Lung (tissue), 12 donors: ENCODE measurements around the gene PRKD2. TPM values are rescaled to one million over a fixed set of nuclear protein-coding genes. Genes with fewer than 3 reads are reported as not detected.

Experiments used
- ATAC-seq: fragments of 200-7000 bp; cut with Tn5 transposase; one replicate; pipeline ENCODE4 v1.9.1; 2020; ENCODE audit warnings: moderate number of reproducible peaks; ENCODE audit not compliant: insufficient read depth, low FRiP score
- DNase-seq, 3 donors: peaks; one replicate each; pipeline ENCODE4 v3.0.0-alpha.2; 2013 to 2017
- H3K27ac ChIP-seq, 2 donors: one replicate each; pipeline ENCODE4 v1.5.1; 2013; ENCODE audit warnings: mild to moderate bottlenecking in 2 of 2, moderate library complexity in 2 of 2, control low read depth in 1 of 2, inconsistent platforms in 1 of 2, low read depth in 1 of 2, low read length in 1 of 2
- H3K27me3 ChIP-seq, 3 donors: one replicate each; pipeline ENCODE4 v1.5.1; 2013; ENCODE audit warnings: low read length in 2 of 3; ENCODE audit not compliant: control insufficient read depth in 3 of 3, insufficient read depth in 3 of 3
- H3K36me3 ChIP-seq, 4 donors: one replicate each; pipeline ENCODE4 v1.5.1; 2013; ENCODE audit warnings: low read length in 4 of 4, mild to moderate bottlenecking in 1 of 4, moderate library complexity in 1 of 4; ENCODE audit not compliant: control insufficient read depth in 4 of 4, insufficient read depth in 4 of 4
- H3K4me1 ChIP-seq, 5 donors: one replicate each; pipeline ENCODE4 v1.5.1; 2013; ENCODE audit warnings: low read length in 5 of 5, mild to moderate bottlenecking in 2 of 5, moderate library complexity in 1 of 5; ENCODE audit not compliant: control insufficient read depth in 5 of 5, insufficient read depth in 5 of 5
- H3K4me3 ChIP-seq: one replicate; pipeline ENCODE4 v1.5.1; 2013; ENCODE audit warnings: mild to moderate bottlenecking, control low read depth, moderate library complexity
- H3K9ac ChIP-seq, 2 donors: one replicate each; pipeline ENCODE4 v1.5.1; 2013; ENCODE audit warnings: low read length in 2 of 2, control low read depth in 1 of 2; ENCODE audit not compliant: insufficient read depth in 1 of 2
- H3K9me3 ChIP-seq, 4 donors: one replicate each; pipeline ENCODE4 v1.5.1; 2013; ENCODE audit warnings: low read length in 3 of 4, mild to moderate bottlenecking in 1 of 4, moderate library complexity in 1 of 4; ENCODE audit not compliant: control insufficient read depth in 4 of 4, insufficient read depth in 3 of 4
- WGBS, 2 donors: extraction: QIAGEN DNeasy Blood & Tissue Kit; methylation state at CpG; one replicate each; pipeline ENCODE4 v1.1.7; 2013; 5-methylcytosine and 5-hydroxymethylcytosine counted together
- polyA plus RNA-seq, 2 donors: library from polyadenylated mRNA; stranded (reverse); fragments of 200-250 nt; gene quantifications; one replicate each; pipeline ENCODE4 v1.2.1, GENCODE V29; 2013
- total RNA-seq, 2 donors: library from RNA; depleted of rRNA in 1 of 2; stranded (reverse); fragments of >200 nt in 1 of 2; gene quantifications; one replicate each; pipeline ENCODE4 v1.2.1, GENCODE V29; 2014 to 2021
- TF ChIP-seq, protein P1 (sequence below): IDR thresholded peaks from 2 replicates; pipeline ENCODE4 v1.5.1; 2012; ENCODE audit warnings: mild to moderate bottlenecking; ENCODE audit errors: control extremely low read depth, extremely low read depth
- donor health status: control.
- donor health status: control.
- donor health status: Bipolar disorder and iron deficiency.
- donor health status: healthy.
- donor health status: DM: yes; HTN: yes; CAD: no.

The PRKD2 gene
- total and polyA plus RNA-seq, 4 donors = 35.5 to 56.2 (median 45.1) TPM

DNA sequence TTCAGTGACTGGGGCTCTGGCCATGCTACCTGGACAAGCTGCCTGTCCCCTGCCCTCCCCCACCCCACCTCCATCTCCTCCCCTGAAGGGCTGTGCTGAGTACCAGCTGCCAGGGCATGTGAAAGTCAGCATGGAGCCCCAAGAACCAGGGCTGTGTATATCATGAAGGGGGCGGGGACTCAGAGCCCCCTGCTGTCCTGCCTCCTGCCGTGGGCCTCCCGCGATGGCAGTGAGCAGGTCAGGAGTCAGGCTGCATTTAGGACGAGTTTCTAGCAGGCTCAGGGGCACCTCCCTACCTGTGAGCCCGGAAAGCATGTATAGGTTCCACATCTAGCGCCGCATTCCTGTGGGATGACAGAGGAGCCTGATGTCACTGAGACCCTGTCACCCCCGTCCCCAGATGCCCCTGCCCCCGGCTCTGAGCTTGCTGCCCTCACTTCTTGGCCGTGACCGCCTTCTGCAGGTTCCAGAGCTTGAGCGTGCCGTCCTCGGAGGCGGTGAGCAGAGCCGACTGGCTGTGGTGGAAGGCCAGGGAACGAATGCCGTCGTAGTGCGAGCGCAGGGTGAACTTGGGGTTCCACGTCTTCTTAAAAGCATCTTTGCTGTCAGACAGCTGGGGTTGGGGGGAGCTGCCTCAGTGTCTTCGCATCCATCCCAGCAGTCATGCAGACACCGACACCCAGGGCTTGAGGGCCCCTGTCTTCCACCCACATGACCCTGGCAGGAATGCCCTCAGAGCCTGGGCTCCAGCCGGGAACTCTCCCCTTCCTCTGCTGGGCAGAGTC is 8.3 kb upstream of the PRKD2 start:
- H3K4me3 ChIP-seq = no peak overlapping the region
- no peaks in the 10 kb centered on the region for H3K27me3 ChIP-seq
- TF ChIP-seq, protein P1, sequence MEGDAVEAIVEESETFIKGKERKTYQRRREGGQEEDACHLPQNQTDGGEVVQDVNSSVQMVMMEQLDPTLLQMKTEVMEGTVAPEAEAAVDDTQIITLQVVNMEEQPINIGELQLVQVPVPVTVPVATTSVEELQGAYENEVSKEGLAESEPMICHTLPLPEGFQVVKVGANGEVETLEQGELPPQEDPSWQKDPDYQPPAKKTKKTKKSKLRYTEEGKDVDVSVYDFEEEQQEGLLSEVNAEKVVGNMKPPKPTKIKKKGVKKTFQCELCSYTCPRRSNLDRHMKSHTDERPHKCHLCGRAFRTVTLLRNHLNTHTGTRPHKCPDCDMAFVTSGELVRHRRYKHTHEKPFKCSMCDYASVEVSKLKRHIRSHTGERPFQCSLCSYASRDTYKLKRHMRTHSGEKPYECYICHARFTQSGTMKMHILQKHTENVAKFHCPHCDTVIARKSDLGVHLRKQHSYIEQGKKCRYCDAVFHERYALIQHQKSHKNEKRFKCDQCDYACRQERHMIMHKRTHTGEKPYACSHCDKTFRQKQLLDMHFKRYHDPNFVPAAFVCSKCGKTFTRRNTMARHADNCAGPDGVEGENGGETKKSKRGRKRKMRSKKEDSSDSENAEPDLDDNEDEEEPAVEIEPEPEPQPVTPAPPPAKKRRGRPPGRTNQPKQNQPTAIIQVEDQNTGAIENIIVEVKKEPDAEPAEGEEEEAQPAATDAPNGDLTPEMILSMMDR = no peak
- no peaks in the 10 kb centered on the region for H3K9me3 ChIP-seq
- H3K4me1 ChIP-seq = peaks cover 0 to 6% (median 0%) of the 10 kb centered on the region in 5 donors
- H3K9ac ChIP-seq = no peak overlapping the region
- peaks cover 11 to 86% (median 57%) of the 10 kb centered on the region in 4 donors for H3K36me3 ChIP-seq
- ATAC-seq (no peak), DNase-seq (no peak)
- no peak overlapping the region for H3K27ac ChIP-seq
- WGBS, 2 donors = 94 to 96% methylated on average over 26 of the region's 26 CpGs

DNA sequence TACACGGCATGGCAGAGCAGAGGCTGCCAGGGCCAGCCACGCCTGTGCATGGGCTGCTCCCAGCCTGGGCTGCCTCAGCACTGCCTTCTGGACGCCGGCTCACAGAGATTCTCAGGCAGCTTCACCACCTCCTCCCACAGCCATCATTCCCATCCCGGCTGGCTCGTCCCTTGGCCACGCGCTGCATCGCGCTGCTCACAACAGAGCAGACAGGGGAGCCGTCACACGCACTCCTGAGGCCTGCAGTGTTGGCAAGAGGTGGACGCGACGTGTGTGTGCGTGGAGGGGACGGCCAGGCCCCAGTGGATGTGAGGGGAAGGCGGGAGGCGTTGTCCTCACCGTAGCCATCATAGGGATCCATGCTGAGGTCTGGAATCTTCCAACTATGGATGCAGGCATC is 7.6 kb upstream of the PRKD2 start:
- WGBS, 2 donors = 88 to 93% methylated on average over 20 of the region's 20 CpGs
- DNase-seq = no peak

DNA sequence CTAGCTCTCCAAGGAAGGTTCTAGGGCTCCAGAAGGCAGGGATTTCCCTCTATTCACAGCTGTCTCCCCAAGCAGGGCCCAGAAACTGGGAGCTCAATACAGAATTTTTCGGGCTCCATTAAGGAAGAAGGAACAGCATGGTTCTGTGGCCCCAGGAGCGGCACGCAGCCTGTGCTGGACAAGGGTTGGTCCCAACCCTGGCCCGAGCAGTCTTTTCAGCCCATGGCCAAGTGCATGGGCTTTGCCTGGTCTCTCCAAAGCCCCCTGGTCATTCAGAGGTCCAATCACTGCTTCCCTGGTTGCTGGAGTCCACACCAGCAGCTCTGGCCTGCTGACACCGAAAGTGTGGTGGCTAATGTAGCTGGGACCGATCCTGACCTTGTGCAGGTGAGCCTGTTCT is 6.6 kb upstream of the PRKD2 start:
- H3K9ac ChIP-seq = no peak overlapping the region
- H3K9me3 ChIP-seq = no peaks in the 10 kb centered on the region
- DNase-seq = no peak
- peak overlapping the region in 1 of 2 donors; percentile 17 for H3K27ac ChIP-seq
- H3K27me3 ChIP-seq = no peaks in the 10 kb centered on the region
- peaks cover 0 to 6% (median 4%) of the 10 kb centered on the region in 5 donors for H3K4me1 ChIP-seq
- no peak for ATAC-seq
- H3K36me3 ChIP-seq = peaks cover 7 to 78% (median 47%) of the 10 kb centered on the region in 4 donors
- TF ChIP-seq, protein P1 = no peak
- H3K4me3 ChIP-seq = no peak overlapping the region
- 95 to 96% methylated on average over 6 of the region's 6 CpGs for WGBS, 2 donors

More for the DNA sequence above, 7.6 kb upstream of the PRKD2 start:
- Histone ChIP-seq H3K9me3 (no peaks in the 10 kb centered on the region), H3K4me1 (peaks cover 0 to 6% (median 0%) of the 10 kb centered on the region in 5 donors), H3K36me3 (peaks cover 7 to 85% (median 53%) of the 10 kb centered on the region in 4 donors), H3K4me3 (no peak overlapping the region), H3K27me3 (no peaks in the 10 kb centered on the region), H3K27ac (no peak overlapping the region), H3K9ac (no peak overlapping the region)
- no peak for ATAC-seq
- TF ChIP-seq, protein P1 = no peak
